Peyer's patch (tissue), 4 donors: ENCODE results near the gene RASAL2. TPM values are rescaled to one million over a fixed set of nuclear protein-coding genes. Genes with fewer than 3 reads are reported as not detected.

Source experiments
- DNase-seq, 3 donors: peaks; one replicate each; pipeline ENCODE4 v3.0.0-alpha.2; 2017 to 2019
- H3K27ac ChIP-seq, 4 donors: fragments of 200-600 bp; sonication (generic); one replicate each; pipeline ENCODE4 v1.5.1; 2016 to 2019
- H3K27me3 ChIP-seq, 2 donors: fragments of 200-600 bp; sonication (generic); one replicate each; pipeline ENCODE4 v1.5.1; 2019
- H3K36me3 ChIP-seq, 3 donors: fragments of 200-600 bp; sonication (generic); one replicate each; pipeline ENCODE4 v1.5.1; 2016 to 2019
- H3K4me1 ChIP-seq, 4 donors: fragments of 200-600 bp; sonication (generic); one replicate each; pipeline ENCODE4 v1.5.1; 2016 to 2019
- H3K4me3 ChIP-seq, 4 donors: fragments of 200-600 bp; sonication (generic); 1 replicate in 3 of 4; 2 replicates in 1 of 4; pipeline ENCODE4 v1.5.1; 2016 to 2019; ENCODE audit warnings: mild to moderate bottlenecking in 1 of 4
- H3K9me3 ChIP-seq, 4 donors: fragments of 200-600 bp; sonication (generic); one replicate each; pipeline ENCODE4 v1.5.1; 2016 to 2019; ENCODE audit warnings: mild to moderate bottlenecking in 1 of 4
- POLR2A ChIP-seq, 2 donors: fragments of 450-650 bp; IDR thresholded peaks; one replicate each; pipeline ENCODE4 v1.5.1; 2017; ENCODE audit warnings: antibody characterized with exemption in 2 of 2, mild to moderate bottlenecking in 2 of 2, moderate library complexity in 2 of 2
- total RNA-seq, 4 donors: library from RNA; depleted of rRNA; stranded (reverse); fragments of >200 nt; gene quantifications; one replicate each; pipeline ENCODE4 v1.1.0, GENCODE V29; 2016
- TF ChIP-seq, protein P1 (sequence below), 6 experiments: fragments of 450-650 bp in 4 of 6; fragments of 200-600 bp in 2 of 6; sonication (generic) in 1 of 6; IDR thresholded peaks; one replicate each; pipeline ENCODE4 v1.5.1; 2017 to 2019; ENCODE audit warnings: antibody characterized with exemption in 6 of 6, mild to moderate bottlenecking in 3 of 6, moderate library complexity in 1 of 6

Gene RASAL2
- total RNA-seq, 4 donors from 2014 or later, result 10.2 to 35.5 (median 20.0) TPM

DNA sequence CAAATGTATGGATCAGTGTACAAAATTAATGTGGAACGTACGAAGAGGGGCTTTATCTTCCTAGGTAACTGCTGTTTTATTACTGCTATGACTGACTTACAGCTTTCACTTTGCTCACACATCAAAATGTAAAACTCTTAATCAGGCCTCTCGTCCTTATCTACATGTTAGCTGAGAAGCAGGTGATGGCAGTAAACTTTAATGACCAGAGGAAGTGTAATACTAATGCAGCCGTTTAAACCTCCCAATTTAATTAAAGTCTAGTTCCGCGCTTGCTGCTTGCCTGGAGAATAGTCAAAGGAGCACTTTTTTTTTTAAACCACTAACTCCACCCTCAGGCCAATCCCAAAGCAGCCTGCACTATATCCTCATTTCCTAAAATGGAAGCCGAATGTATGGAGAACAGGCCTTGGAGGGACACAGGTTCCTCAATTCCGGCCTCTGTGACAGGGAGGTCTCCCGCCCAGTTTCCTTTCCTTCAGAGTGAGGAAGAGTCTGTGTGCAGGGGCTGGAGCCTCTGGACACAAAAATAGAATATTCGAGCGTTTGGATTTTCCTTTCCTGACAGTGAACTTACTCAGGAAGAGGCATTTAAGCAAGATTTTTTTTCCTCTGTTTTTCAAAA, 36.7 kb upstream of the RASAL2 start:
- Histone ChIP-seq H3K4me3 (no peak overlapping the region), H3K9me3 (no peaks in the 10 kb centered on the region), H3K27me3 (no peaks in the 10 kb centered on the region), H3K4me1 (peaks cover 0 to 36% (median 3%) of the 10 kb centered on the region in 4 donors), H3K36me3 (no peaks in the 10 kb centered on the region), H3K27ac (peak overlapping the region in 2 of 4 donors; percentile 50 to 67)
- no peak for TF ChIP-seq POLR2A (IDR thresholded peaks at IDR 0.05)
- TF ChIP-seq, protein P1, sequence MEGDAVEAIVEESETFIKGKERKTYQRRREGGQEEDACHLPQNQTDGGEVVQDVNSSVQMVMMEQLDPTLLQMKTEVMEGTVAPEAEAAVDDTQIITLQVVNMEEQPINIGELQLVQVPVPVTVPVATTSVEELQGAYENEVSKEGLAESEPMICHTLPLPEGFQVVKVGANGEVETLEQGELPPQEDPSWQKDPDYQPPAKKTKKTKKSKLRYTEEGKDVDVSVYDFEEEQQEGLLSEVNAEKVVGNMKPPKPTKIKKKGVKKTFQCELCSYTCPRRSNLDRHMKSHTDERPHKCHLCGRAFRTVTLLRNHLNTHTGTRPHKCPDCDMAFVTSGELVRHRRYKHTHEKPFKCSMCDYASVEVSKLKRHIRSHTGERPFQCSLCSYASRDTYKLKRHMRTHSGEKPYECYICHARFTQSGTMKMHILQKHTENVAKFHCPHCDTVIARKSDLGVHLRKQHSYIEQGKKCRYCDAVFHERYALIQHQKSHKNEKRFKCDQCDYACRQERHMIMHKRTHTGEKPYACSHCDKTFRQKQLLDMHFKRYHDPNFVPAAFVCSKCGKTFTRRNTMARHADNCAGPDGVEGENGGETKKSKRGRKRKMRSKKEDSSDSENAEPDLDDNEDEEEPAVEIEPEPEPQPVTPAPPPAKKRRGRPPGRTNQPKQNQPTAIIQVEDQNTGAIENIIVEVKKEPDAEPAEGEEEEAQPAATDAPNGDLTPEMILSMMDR (IDR thresholded peaks at IDR 0.05), result no peak
- no peak for DNase-seq

DNA sequence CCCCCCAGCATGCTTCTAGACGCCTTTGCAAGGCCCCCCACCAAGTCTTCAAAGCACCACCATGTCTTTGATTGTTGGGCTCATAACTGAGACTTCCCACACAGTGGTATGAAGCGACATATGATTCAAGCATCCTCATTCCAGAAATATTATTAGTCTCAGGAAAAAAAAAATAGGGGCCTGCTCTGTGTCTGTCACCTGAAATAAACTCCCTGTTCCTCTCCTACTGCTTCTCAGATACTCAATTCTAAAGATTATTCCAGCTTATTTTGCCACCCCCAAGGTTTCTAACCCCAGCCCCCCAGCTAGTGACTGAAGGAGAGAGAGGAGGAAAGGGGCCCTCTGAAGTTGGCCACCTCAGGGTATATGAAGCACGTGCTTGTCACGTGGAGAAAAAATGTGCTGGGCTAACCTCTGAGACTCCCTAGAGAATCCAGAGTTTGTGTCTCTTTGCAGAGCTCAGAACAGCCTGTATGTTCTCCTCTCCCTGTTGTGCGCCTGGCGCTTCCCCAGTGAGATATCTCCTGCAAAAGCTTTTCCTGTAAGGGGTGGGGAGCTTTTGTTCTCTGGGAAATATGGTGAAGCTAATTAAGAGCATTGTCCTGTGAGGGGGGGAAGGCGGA, 35.9 kb upstream of the RASAL2 start:
- H3K4me1 ChIP-seq, result peaks cover 0 to 36% (median 3%) of the 10 kb centered on the region in 4 donors
- no peak for DNase-seq
- TF ChIP-seq, protein P1 (IDR thresholded peaks at IDR 0.05), result no peak
- TF ChIP-seq POLR2A (IDR thresholded peaks at IDR 0.05), result no peak
- peak overlapping the region in 2 of 4 donors; percentile 50 to 67 for H3K27ac ChIP-seq
- H3K9me3 ChIP-seq, result no peaks in the 10 kb centered on the region
- no peaks in the 10 kb centered on the region for H3K36me3 ChIP-seq
- H3K27me3 ChIP-seq, result no peaks in the 10 kb centered on the region
- H3K4me3 ChIP-seq, result no peak overlapping the region

DNA sequence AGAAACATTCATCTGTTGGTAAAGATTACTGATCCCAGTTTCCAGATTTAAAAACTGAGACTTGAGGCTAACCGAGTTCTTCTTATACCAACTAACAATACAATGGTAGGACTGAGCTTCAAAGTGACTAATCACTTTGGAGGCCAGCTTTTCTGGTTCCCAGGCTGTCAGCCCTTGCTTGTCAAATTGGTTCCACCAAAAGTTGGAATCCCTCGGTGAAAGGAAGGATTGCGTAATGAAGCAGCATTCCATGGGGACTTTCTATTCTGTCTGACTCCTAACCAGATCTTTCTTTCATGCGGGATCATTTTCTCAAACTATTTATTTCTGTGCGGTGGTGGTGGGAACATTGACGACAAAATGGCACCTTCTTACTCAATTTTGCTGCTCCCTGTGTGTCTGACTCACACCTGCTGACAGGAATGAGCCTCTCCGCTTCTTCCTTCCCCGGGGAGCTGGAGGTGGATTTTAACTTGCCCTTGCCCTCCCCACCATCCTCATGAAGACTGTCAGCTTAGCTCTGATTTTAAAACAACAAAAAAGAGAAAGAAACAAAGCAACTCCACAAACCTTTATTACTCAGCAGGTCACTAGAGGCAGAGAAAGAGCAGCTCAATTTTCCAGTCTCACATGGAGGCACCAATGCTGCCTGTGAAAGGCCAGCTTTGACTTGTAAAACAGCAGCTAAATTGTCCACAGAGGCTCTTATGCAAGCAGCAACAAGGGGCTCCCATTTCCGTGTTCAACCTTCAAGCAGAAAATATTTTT, 32.9 kb upstream of the RASAL2 start:
- Histone ChIP-seq H3K36me3 (no peaks in the 10 kb centered on the region), H3K4me1 (peaks cover 0 to 27% (median 0%) of the 10 kb centered on the region in 4 donors), H3K27me3 (no peaks in the 10 kb centered on the region), H3K4me3 (no peak overlapping the region), H3K27ac (no peak overlapping the region), H3K9me3 (no peaks in the 10 kb centered on the region)
- no peak for DNase-seq
- no peak for TF ChIP-seq POLR2A (IDR thresholded peaks at IDR 0.05)
- TF ChIP-seq, protein P1 (IDR thresholded peaks at IDR 0.05), result no peak

DNA sequence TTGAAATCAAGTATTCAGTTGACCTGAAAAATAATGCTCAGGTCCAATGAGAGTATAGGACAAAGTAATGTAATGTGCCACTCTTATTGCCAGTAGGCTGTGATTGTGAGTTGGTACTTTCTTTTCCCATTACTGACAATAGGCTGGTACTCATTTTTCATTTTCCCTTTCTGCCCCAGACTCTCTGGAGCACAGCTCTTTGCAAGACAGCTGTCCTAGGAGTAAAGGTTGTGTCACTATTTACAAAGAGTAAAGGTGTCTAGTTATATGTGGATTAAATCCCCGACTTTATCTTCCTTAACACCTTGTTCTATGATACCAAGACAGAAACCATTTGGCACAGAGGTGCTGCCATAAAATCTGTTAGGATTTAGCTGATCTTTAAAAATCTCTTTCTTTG, 32.3 kb upstream of the RASAL2 start:
- Histone ChIP-seq H3K4me1 (peaks cover 0 to 21% (median 0%) of the 10 kb centered on the region in 4 donors), H3K27me3 (no peaks in the 10 kb centered on the region), H3K9me3 (no peaks in the 10 kb centered on the region), H3K4me3 (no peak overlapping the region), H3K27ac (no peak overlapping the region), H3K36me3 (no peaks in the 10 kb centered on the region)
- TF ChIP-seq, protein P1 (IDR thresholded peaks at IDR 0.05), result no peak
- TF ChIP-seq POLR2A (IDR thresholded peaks at IDR 0.05), result no peak
- no peak for DNase-seq

DNA sequence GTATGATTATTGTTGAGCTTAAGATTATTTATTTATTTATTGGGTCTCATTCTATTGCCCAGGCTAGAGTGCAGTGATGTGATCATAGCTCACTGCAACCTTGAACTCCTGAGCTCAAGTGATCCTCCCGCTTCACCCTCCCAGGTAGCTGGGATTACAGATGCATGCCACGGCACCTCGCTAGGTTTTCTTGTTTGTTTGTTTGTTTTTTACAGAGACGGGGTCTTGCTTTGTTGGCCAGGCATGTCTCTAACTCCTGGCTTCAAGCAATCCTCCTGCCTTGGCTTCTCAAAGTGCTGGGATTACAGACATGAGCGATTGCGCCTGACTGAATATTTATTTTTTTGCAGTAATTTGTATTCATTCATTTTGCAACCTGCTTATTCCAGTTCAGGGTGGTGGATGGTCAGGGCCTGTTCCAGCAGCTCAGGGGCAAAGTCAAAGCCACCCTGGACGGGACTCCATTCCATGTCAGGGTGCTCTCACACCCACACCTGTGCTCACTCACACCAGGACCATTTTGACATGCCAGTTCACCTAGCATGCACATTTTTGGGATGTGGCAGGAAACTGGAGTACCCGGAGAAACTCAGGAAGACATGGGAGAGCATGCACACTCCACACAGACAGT, 29.6 kb upstream of the RASAL2 start:
- Histone ChIP-seq H3K27me3 (no peaks in the 10 kb centered on the region), H3K4me1 (peaks cover 0 to 9% (median 0%) of the 10 kb centered on the region in 4 donors), H3K9me3 (no peaks in the 10 kb centered on the region), H3K27ac (no peak overlapping the region), H3K4me3 (no peak overlapping the region), H3K36me3 (no peaks in the 10 kb centered on the region)
- DNase-seq, result no peak
- no peak for TF ChIP-seq POLR2A (IDR thresholded peaks at IDR 0.05)
- TF ChIP-seq, protein P1 (IDR thresholded peaks at IDR 0.05), result no peak
